Ovary (tissue), 9 donors: ENCODE measurements around the gene TENT5C. TPM values are rescaled to one million over a fixed set of nuclear protein-coding genes. Genes with fewer than 3 reads are reported as not detected.

Experiments used
- DNase-seq, 5 donors: peaks; one replicate each; pipeline ENCODE4 v3.0.0-alpha.2; 2019 to 2020
- H3K27ac ChIP-seq, 2 donors: fragments of 200-600 bp; one replicate each; pipeline versions ENCODE4 v1.5.1 to v1.8.0; 2019 to 2022
- H3K27me3 ChIP-seq: fragments of 200-600 bp; one replicate; pipeline ENCODE4 v1.8.0; 2022
- H3K36me3 ChIP-seq: fragments of 200-600 bp; sonication (generic); one replicate; pipeline ENCODE4 v1.5.1; 2019
- H3K4me1 ChIP-seq: one replicate; pipeline ENCODE4 v1.8.1; 2013; ENCODE audit warnings: mild to moderate bottlenecking, moderate library complexity; ENCODE audit not compliant: insufficient read depth
- H3K4me3 ChIP-seq: fragments of 200-600 bp; sonication (generic); one replicate; pipeline ENCODE4 v1.5.1; 2017
- H3K9me3 ChIP-seq, 2 donors: fragments of 200-600 bp in 1 of 2; sonication (generic) in 1 of 2; one replicate each; pipeline versions ENCODE4 v1.5.1 to v1.8.1; 2013 to 2019; ENCODE audit warnings: mild to moderate bottlenecking in 1 of 2, moderate library complexity in 1 of 2
- CTCF ChIP-seq, 3 donors: fragments of 450-650 bp in 2 of 3; fragments of 200-600 bp in 1 of 3; IDR thresholded peaks; one replicate each; pipeline versions ENCODE4 v1.5.1 to v1.8.0; 2016 to 2022; ENCODE audit warnings: antibody characterized with exemption in 3 of 3, mild to moderate bottlenecking in 1 of 3
- EP300 ChIP-seq: sonication (generic); formaldehyde crosslinking; IDR thresholded peaks from one replicate; pipeline ENCODE4 v1.6.1; 2017; ENCODE audit warnings: antibody characterized with exemption
- POLR2A ChIP-seq: fragments of 450-650 bp; IDR thresholded peaks from one replicate; pipeline ENCODE4 v1.6.1; 2017; ENCODE audit warnings: antibody characterized with exemption, mild to moderate bottlenecking, moderate library complexity
- WGBS, 3 donors: extraction: QIAGEN DNeasy Blood & Tissue Kit in 1 of 3; methylation state at CpG; one replicate each; pipeline versions ENCODE4 v1.1.5 to v1.1.7; 2013 to 2017; 5-methylcytosine and 5-hydroxymethylcytosine counted together
- intact Hi-C, 4 donors: fragments of 100-400 bp; cut with DNase I; formaldehyde crosslinking; loops; one replicate each; pipeline versions ENCODE4 v1.11.0 to v1.15.1; 2022 to 2023
- polyA plus RNA-seq, 2 donors: library from polyadenylated mRNA; stranded (reverse); fragments of 200-250 nt in 1 of 2; fragments of 350-450 nt in 1 of 2; fragmentation: Illumina TruSeq in 1 of 2; extraction: RNeasy Lipid Tissue Mini Kit (QIAGEN cat#74804) in 1 of 2; gene quantifications; one replicate each; pipeline ENCODE4 v1.2.3, GENCODE V29; 2013 to 2014
- total RNA-seq, 7 donors: library from RNA; depleted of rRNA in 2 of 7; stranded (reverse); fragments of >200 nt in 2 of 7; fragmentation: NEBNext Ultra II Directional in 3 of 7; extraction: Animal tissue kit (Norgen Biotek cat#: 25700) in 3 of 7; gene quantifications; one replicate each; pipeline versions ENCODE4 v1.1.0 to v1.2.4, GENCODE V29; 2016 to 2023
- donor health status: DM: no; HTN: no; CAD: no; lungs with moderate emphysema.
- donor health status: DM: no; HTN: no; CAD: no.
- donor health status: Bipolar disorder and iron deficiency.
- donor health status: DM: yes; HTN: yes; CAD: no.
- donor health status: DM: no; HTN: no; CAD: no.
- donor health status: DM: yes; HTN: yes; CAD: no.

Gene TENT5C
- total and polyA plus RNA-seq, 9 donors: 2.6 to 24.7 (median 11.4) TPM

GRCh38 chr1:117607471-117607870 is 1.6 kb downstream of the TENT5C start:
- no peaks in the 10 kb centered on the region for H3K9me3 ChIP-seq
- peak overlapping the region; percentile 94 for H3K4me3 ChIP-seq
- H3K4me1 ChIP-seq: no peaks in the 10 kb centered on the region
- no peak for TF ChIP-seq CTCF (IDR thresholded peaks at IDR 0.05)
- no peak for TF ChIP-seq EP300
- no peak for TF ChIP-seq POLR2A
- H3K36me3 ChIP-seq: no peaks in the 10 kb centered on the region
- peak in 1 of 5 donors; percentile 16 for DNase-seq
- no peaks in the 10 kb centered on the region for H3K27me3 ChIP-seq
- no peak overlapping the region for H3K27ac ChIP-seq
- intact Hi-C loops: loop anchor here in 2 of 4 donors (5.0 kb wide), 1 partner anchor 150 kb away; no protein-coding TSS in a partner anchor
- WGBS, 3 donors: 43 to 50% (median 46%) methylated on average over 6 of the region's 6 CpGs

- TF ChIP-seq EP300: no peak
- TF ChIP-seq POLR2A: no peak
- TF ChIP-seq CTCF (IDR thresholded peaks at IDR 0.05): no peak
- H3K9me3 ChIP-seq: no peaks in the 10 kb centered on the region
- no peak for DNase-seq
- WGBS, 3 donors: 57 to 72% (median 67%) methylated on average over 7 of the region's 7 CpGs
- H3K36me3 ChIP-seq: no peaks in the 10 kb centered on the region
- H3K4me1 ChIP-seq: no peaks in the 10 kb centered on the region
- H3K4me3 ChIP-seq: no peak overlapping the region
- intact Hi-C loops: loop anchor here in 2 of 4 donors (5.0 kb wide), 1 partner anchor 149 kb away; no protein-coding TSS in a partner anchor
- no peaks in the 10 kb centered on the region for H3K27me3 ChIP-seq
- no peak overlapping the region for H3K27ac ChIP-seq
Measured at GRCh38 chr1:117608115-117608615, 2.3 kb downstream of the TENT5C start.

- DNase-seq: no peak
- Histone ChIP-seq H3K9me3 (no peaks in the 10 kb centered on the region), H3K36me3 (no peaks in the 10 kb centered on the region), H3K27ac (no peak overlapping the region), H3K27me3 (no peaks in the 10 kb centered on the region), H3K4me1 (no peaks in the 10 kb centered on the region), H3K4me3 (no peak overlapping the region)
- WGBS, 3 donors: 58 to 79% (median 70%) methylated on average over 1 of the region's 1 CpG
- TF ChIP-seq POLR2A (no peak), EP300 (no peak), CTCF (IDR thresholded peaks at IDR 0.05) (no peak)
- intact Hi-C loops: loop anchor here in 2 of 4 donors (5.0 kb wide), 1 partner anchor 149 kb away; no protein-coding TSS in a partner anchor
Measured at GRCh38 chr1:117608758-117609157, 2.9 kb downstream of the TENT5C start.

GRCh38 chr1:117609471-117609911 is 3.6 kb downstream of the TENT5C start:
- H3K36me3 ChIP-seq: no peaks in the 10 kb centered on the region
- TF ChIP-seq EP300 (no peak), POLR2A (no peak), CTCF (IDR thresholded peaks at IDR 0.05) (no peak)
- H3K9me3 ChIP-seq: no peaks in the 10 kb centered on the region
- H3K27ac ChIP-seq: no peak overlapping the region
- H3K4me3 ChIP-seq: no peak overlapping the region
- peaks cover 3% of the 10 kb centered on the region for H3K4me1 ChIP-seq
- H3K27me3 ChIP-seq: no peaks in the 10 kb centered on the region
- peak in 1 of 5 donors; percentile 51 for DNase-seq
- WGBS, 3 donors: 63 to 69% (median 67%) methylated on average over 12 of the region's 12 CpGs
- intact Hi-C loops: loop anchor here in 2 of 4 donors (5.0 kb wide), 1 partner anchor 148 kb away; no protein-coding TSS in a partner anchor
